Sigmoid colon (tissue), 3 donors: ENCODE results near the gene EPHA4.

Experiments
- CTCF ChIP-seq, 4 experiments: fragments of 450-650 bp in 3 of 4; fragments of 200-600 bp in 1 of 4; IDR thresholded peaks; one replicate each; pipeline ENCODE4 v1.5.1; 2016 to 2019; ENCODE audit warnings: antibody characterized with exemption in 4 of 4, mild to moderate bottlenecking in 3 of 4, moderate library complexity in 2 of 4
- POLR2A ChIP-seq, 2 donors: fragments of 450-650 bp; IDR thresholded peaks; one replicate each; pipeline ENCODE4 v1.6.1; 2016; ENCODE audit warnings: antibody characterized with exemption in 2 of 2, mild to moderate bottlenecking in 2 of 2, moderate library complexity in 2 of 2

GRCh38 chr2:221608442-221608841 lies 36.3 kb upstream of the EPHA4 start:
- TF ChIP-seq CTCF (IDR thresholded peaks at IDR 0.05) = no peak
- no peak for TF ChIP-seq POLR2A (IDR thresholded peaks at IDR 0.05)
